GM23338 (cell line): ENCODE data around the gene ABCC1. TPM values are rescaled to one million over a fixed set of nuclear protein-coding genes. Genes with fewer than 3 reads are reported as not detected.

Experiments used
- ATAC-seq: fragments of 200-7000 bp; cut with Tn5 transposase; 3 replicates; pipeline ENCODE4 v1.9.1; 2020
- DNase-seq: peaks from one replicate; pipeline ENCODE4 v3.0.0-alpha.2; 2015; ENCODE audit warnings: low spot score
- H2AFZ ChIP-seq: fragments of 200-600 bp; sonication (generic); 2 replicates; pipeline ENCODE4 v1.8.0; 2016; ENCODE audit warnings: antibody characterized with exemption, mild to moderate bottlenecking, moderate library complexity
- H3F3A ChIP-seq: fragments of 200-600 bp; sonication (generic); replicated peaks from 2 replicates; pipeline ENCODE4 v1.8.0; 2017; ENCODE audit warnings: antibody characterized with exemption, mixed run types, low read depth
- H3K27ac ChIP-seq: fragments of 200-600 bp; sonication (generic); 2 replicates; pipeline ENCODE4 v1.6.1; 2016; ENCODE audit warnings: low read depth
- H3K27me3 ChIP-seq: fragments of 200-600 bp; sonication (generic); 2 replicates; pipeline ENCODE4 v1.8.0; 2016; ENCODE audit warnings: mild to moderate bottlenecking, mixed run types, moderate library complexity; ENCODE audit not compliant: insufficient read depth
- H3K36me3 ChIP-seq: fragments of 200-600 bp; sonication (generic); 2 replicates; pipeline ENCODE4 v1.8.0; 2016; ENCODE audit warnings: mild to moderate bottlenecking; ENCODE audit not compliant: insufficient read depth
- H3K4me1 ChIP-seq: fragments of 200-600 bp; sonication (generic); 2 replicates; pipeline ENCODE4 v1.8.0; 2016; ENCODE audit warnings: mild to moderate bottlenecking, moderate library complexity; ENCODE audit not compliant: insufficient read depth
- H3K4me2 ChIP-seq: fragments of 200-600 bp; sonication (generic); 2 replicates; pipeline ENCODE4 v1.7.1; 2017; ENCODE audit warnings: mixed run types
- H3K4me3 ChIP-seq: fragments of 200-600 bp; sonication (generic); 2 replicates; pipeline ENCODE4 v1.6.1; 2016; ENCODE audit warnings: mixed run types
- H3K79me2 ChIP-seq: fragments of 200-600 bp; sonication (generic); replicated peaks from 2 replicates; pipeline ENCODE4 v1.8.0; 2017; ENCODE audit warnings: mild to moderate bottlenecking; ENCODE audit not compliant: insufficient read depth
- H3K9me2 ChIP-seq: fragments of 200-600 bp; sonication (generic); 2 replicates; pipeline ENCODE4 v1.8.0; 2017; ENCODE audit not compliant: insufficient read depth
- H4K20me1 ChIP-seq: fragments of 200-600 bp; sonication (generic); replicated peaks from 2 replicates; pipeline ENCODE4 v1.8.0; 2017; ENCODE audit warnings: mild to moderate bottlenecking; ENCODE audit not compliant: insufficient read depth
- H3K27ac Mint-ChIP-seq: 2 replicates; pipeline ENCODE4 v1.8.0; 2020; ENCODE audit warnings: inconsistent platforms, mild to moderate bottlenecking, moderate library complexity, mixed read lengths
- H3K27me3 Mint-ChIP-seq: 3 replicates; pipeline ENCODE4 v1.8.0; 2022; ENCODE audit warnings: low read depth, mild to moderate bottlenecking, moderate library complexity, mixed read lengths, inconsistent platforms; ENCODE audit not compliant: insufficient read depth, poor library complexity
- H3K36me3 Mint-ChIP-seq: 3 replicates; pipeline ENCODE4 v1.8.0; 2021; ENCODE audit warnings: low read depth, mild to moderate bottlenecking, inconsistent platforms, moderate library complexity, mixed read lengths
- H3K4me1 Mint-ChIP-seq: 3 replicates; pipeline ENCODE4 v1.8.0; 2020; ENCODE audit warnings: mild to moderate bottlenecking, inconsistent platforms, mixed read lengths
- H3K4me3 Mint-ChIP-seq: 3 replicates; pipeline ENCODE4 v1.8.0; 2021; ENCODE audit warnings: moderate library complexity, mild to moderate bottlenecking, inconsistent platforms, mixed read lengths
- H3K9me3 Mint-ChIP-seq: 3 replicates; pipeline ENCODE4 v1.8.0; 2020; ENCODE audit warnings: moderate library complexity, mild to moderate bottlenecking, inconsistent platforms, mixed read lengths
- CREB1 ChIP-seq: fragments of 250-450 bp; sonication (Bioruptor Pico); IDR thresholded peaks from 2 replicates; pipeline ENCODE4 v1.5.0; 2020; ENCODE audit warnings: low read depth, mild to moderate bottlenecking, moderate library complexity
- EZH2 ChIP-seq: fragments of 200-600 bp; sonication (generic); IDR thresholded peaks from one replicate; pipeline ENCODE4 v1.8.0; 2017; ENCODE audit warnings: antibody characterized with exemption, mild to moderate bottlenecking, low read depth; ENCODE audit not compliant: unreplicated experiment
- EZH2phosphoT487 ChIP-seq: fragments of 200-600 bp; sonication (generic); IDR thresholded peaks from one replicate; pipeline ENCODE4 v1.8.1; 2018; ENCODE audit warnings: antibody characterized with exemption; ENCODE audit not compliant: unreplicated experiment
- JUNB ChIP-seq: IDR thresholded peaks from one replicate; pipeline ENCODE4 v1.6.1; 2016; ENCODE audit warnings: antibody characterized with exemption; ENCODE audit not compliant: unreplicated experiment
- NANOG ChIP-seq: IDR thresholded peaks from 2 replicates; pipeline ENCODE4 v1.6.1; 2016; ENCODE audit warnings: antibody characterized with exemption, borderline replicate concordance
- POLR2AphosphoS5 ChIP-seq: IDR thresholded peaks from 2 replicates; pipeline ENCODE4 v1.6.1; 2016; ENCODE audit warnings: antibody characterized with exemption, low read depth
- STAT1 ChIP-seq: IDR thresholded peaks from one replicate; pipeline ENCODE4 v1.6.1; 2016; ENCODE audit warnings: antibody characterized with exemption; ENCODE audit not compliant: unreplicated experiment
- ZNF114 ChIP-seq: fragments of 250-450 bp; sonication (Bioruptor Pico); IDR thresholded peaks from 2 replicates; pipeline ENCODE4 v1.5.0; 2020; ENCODE audit warnings: mild to moderate bottlenecking, moderate library complexity
- ZNF331 ChIP-seq: fragments of 250-450 bp; sonication (Bioruptor Pico); IDR thresholded peaks from 2 replicates; pipeline ENCODE4 v1.5.0; 2020; ENCODE audit warnings: low read depth, mild to moderate bottlenecking, moderate library complexity
- polyA plus RNA-seq: library from polyadenylated mRNA; unstranded; fragments of >200 nt; fragmentation: Nextera tagmentation; extraction: Ambion mirVana; gene quantifications from 2 replicates; pipeline ENCODE4 v1.2.1, GENCODE V29; 2016
- total RNA-seq: library from RNA; depleted of rRNA; stranded (reverse); fragments of >200 nt; shearing (Covaris generic); gene quantifications from 2 replicates; pipeline ENCODE4 v1.2.3, GENCODE V29; 2014
- TF ChIP-seq, protein P1 (sequence below): IDR thresholded peaks from one replicate; pipeline ENCODE4 v1.6.1; 2018; ENCODE audit warnings: antibody characterized with exemption; ENCODE audit not compliant: unreplicated experiment
- TF ChIP-seq, protein P2 (sequence below): IDR thresholded peaks from 2 replicates; pipeline ENCODE4 v1.6.1; 2016; ENCODE audit warnings: antibody characterized with exemption
- TF ChIP-seq, protein P3 (sequence below), 2 experiments: fragments of 200-600 bp in 1 of 2; sonication (generic) in 1 of 2; conservative IDR thresholded peaks; 2 replicates each; pipeline versions ENCODE4 v1.5.1 to v1.6.1; 2016 to 2017; ENCODE audit warnings: antibody characterized with exemption in 2 of 2, low read depth in 2 of 2, mild to moderate bottlenecking in 2 of 2, moderate library complexity in 1 of 2
- TF ChIP-seq, protein P4 (sequence below): fragments of 250-450 bp; sonication (Bioruptor Pico); IDR thresholded peaks from 2 replicates; pipeline ENCODE4 v1.5.0; 2020; ENCODE audit warnings: mild to moderate bottlenecking, moderate library complexity

Gene ABCC1
- total and polyA plus RNA-seq, 2 experiments from 2014 or later, result 11.0 to 46.6 TPM

DNA sequence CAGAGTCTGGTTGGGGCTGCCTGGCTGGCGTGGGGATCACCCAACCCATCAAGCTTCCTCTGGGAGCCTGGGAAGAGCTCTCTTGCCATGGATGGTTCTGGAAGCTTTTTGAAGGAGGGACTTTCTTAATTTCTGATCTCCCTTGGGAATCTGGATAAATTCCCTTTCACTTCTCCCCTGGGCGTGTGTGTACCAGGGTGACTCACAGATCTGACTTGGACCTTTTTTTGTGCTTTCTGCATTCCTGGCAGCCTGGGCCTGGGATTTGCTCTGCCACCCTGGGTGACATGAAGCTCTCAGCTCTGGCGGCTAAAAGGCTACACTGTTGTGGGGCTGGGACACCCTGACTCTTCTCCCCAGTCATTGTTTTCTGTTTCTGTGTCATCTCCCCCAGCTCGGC, 70.1 kb downstream of the ABCC1 start:
- H3K27ac Mint-ChIP-seq, result no peak overlapping the region
- no peak overlapping the region for H3K27ac ChIP-seq
- H3F3A ChIP-seq, result no peaks in the 10 kb centered on the region
- H3K36me3 ChIP-seq, result peaks cover 7% of the 10 kb centered on the region
- no peak for DNase-seq
- H3K4me3 Mint-ChIP-seq, result no peak overlapping the region
- no peak overlapping the region for H2AFZ ChIP-seq
- H3K9me3 Mint-ChIP-seq, result no peaks in the 10 kb centered on the region
- H3K4me3 ChIP-seq, result no peak overlapping the region
- H3K27me3 ChIP-seq, result no peaks in the 10 kb centered on the region
- ATAC-seq, result no peak
- H3K9me2 ChIP-seq, result no peaks in the 10 kb centered on the region
- peaks cover 69% of the 10 kb centered on the region for H3K36me3 Mint-ChIP-seq
- no peak for TF ChIP-seq EZH2
- no peak for TF ChIP-seq ZNF331 (CRISPR knock-in tag)
- TF ChIP-seq, protein P1, sequence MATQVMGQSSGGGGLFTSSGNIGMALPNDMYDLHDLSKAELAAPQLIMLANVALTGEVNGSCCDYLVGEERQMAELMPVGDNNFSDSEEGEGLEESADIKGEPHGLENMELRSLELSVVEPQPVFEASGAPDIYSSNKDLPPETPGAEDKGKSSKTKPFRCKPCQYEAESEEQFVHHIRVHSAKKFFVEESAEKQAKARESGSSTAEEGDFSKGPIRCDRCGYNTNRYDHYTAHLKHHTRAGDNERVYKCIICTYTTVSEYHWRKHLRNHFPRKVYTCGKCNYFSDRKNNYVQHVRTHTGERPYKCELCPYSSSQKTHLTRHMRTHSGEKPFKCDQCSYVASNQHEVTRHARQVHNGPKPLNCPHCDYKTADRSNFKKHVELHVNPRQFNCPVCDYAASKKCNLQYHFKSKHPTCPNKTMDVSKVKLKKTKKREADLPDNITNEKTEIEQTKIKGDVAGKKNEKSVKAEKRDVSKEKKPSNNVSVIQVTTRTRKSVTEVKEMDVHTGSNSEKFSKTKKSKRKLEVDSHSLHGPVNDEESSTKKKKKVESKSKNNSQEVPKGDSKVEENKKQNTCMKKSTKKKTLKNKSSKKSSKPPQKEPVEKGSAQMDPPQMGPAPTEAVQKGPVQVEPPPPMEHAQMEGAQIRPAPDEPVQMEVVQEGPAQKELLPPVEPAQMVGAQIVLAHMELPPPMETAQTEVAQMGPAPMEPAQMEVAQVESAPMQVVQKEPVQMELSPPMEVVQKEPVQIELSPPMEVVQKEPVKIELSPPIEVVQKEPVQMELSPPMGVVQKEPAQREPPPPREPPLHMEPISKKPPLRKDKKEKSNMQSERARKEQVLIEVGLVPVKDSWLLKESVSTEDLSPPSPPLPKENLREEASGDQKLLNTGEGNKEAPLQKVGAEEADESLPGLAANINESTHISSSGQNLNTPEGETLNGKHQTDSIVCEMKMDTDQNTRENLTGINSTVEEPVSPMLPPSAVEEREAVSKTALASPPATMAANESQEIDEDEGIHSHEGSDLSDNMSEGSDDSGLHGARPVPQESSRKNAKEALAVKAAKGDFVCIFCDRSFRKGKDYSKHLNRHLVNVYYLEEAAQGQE, result no peak
- no peak for TF ChIP-seq ZNF114 (CRISPR knock-in tag)
- TF ChIP-seq, protein P2, sequence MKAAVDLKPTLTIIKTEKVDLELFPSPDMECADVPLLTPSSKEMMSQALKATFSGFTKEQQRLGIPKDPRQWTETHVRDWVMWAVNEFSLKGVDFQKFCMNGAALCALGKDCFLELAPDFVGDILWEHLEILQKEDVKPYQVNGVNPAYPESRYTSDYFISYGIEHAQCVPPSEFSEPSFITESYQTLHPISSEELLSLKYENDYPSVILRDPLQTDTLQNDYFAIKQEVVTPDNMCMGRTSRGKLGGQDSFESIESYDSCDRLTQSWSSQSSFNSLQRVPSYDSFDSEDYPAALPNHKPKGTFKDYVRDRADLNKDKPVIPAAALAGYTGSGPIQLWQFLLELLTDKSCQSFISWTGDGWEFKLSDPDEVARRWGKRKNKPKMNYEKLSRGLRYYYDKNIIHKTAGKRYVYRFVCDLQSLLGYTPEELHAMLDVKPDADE, result no peak
- TF ChIP-seq, protein P3, sequence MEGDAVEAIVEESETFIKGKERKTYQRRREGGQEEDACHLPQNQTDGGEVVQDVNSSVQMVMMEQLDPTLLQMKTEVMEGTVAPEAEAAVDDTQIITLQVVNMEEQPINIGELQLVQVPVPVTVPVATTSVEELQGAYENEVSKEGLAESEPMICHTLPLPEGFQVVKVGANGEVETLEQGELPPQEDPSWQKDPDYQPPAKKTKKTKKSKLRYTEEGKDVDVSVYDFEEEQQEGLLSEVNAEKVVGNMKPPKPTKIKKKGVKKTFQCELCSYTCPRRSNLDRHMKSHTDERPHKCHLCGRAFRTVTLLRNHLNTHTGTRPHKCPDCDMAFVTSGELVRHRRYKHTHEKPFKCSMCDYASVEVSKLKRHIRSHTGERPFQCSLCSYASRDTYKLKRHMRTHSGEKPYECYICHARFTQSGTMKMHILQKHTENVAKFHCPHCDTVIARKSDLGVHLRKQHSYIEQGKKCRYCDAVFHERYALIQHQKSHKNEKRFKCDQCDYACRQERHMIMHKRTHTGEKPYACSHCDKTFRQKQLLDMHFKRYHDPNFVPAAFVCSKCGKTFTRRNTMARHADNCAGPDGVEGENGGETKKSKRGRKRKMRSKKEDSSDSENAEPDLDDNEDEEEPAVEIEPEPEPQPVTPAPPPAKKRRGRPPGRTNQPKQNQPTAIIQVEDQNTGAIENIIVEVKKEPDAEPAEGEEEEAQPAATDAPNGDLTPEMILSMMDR (conservative IDR thresholded peaks at IDR 0.05; ENCODE audit: low read depth in 2 of 2), result no peak
- TF ChIP-seq STAT1, result no peak
- TF ChIP-seq, protein P4, sequence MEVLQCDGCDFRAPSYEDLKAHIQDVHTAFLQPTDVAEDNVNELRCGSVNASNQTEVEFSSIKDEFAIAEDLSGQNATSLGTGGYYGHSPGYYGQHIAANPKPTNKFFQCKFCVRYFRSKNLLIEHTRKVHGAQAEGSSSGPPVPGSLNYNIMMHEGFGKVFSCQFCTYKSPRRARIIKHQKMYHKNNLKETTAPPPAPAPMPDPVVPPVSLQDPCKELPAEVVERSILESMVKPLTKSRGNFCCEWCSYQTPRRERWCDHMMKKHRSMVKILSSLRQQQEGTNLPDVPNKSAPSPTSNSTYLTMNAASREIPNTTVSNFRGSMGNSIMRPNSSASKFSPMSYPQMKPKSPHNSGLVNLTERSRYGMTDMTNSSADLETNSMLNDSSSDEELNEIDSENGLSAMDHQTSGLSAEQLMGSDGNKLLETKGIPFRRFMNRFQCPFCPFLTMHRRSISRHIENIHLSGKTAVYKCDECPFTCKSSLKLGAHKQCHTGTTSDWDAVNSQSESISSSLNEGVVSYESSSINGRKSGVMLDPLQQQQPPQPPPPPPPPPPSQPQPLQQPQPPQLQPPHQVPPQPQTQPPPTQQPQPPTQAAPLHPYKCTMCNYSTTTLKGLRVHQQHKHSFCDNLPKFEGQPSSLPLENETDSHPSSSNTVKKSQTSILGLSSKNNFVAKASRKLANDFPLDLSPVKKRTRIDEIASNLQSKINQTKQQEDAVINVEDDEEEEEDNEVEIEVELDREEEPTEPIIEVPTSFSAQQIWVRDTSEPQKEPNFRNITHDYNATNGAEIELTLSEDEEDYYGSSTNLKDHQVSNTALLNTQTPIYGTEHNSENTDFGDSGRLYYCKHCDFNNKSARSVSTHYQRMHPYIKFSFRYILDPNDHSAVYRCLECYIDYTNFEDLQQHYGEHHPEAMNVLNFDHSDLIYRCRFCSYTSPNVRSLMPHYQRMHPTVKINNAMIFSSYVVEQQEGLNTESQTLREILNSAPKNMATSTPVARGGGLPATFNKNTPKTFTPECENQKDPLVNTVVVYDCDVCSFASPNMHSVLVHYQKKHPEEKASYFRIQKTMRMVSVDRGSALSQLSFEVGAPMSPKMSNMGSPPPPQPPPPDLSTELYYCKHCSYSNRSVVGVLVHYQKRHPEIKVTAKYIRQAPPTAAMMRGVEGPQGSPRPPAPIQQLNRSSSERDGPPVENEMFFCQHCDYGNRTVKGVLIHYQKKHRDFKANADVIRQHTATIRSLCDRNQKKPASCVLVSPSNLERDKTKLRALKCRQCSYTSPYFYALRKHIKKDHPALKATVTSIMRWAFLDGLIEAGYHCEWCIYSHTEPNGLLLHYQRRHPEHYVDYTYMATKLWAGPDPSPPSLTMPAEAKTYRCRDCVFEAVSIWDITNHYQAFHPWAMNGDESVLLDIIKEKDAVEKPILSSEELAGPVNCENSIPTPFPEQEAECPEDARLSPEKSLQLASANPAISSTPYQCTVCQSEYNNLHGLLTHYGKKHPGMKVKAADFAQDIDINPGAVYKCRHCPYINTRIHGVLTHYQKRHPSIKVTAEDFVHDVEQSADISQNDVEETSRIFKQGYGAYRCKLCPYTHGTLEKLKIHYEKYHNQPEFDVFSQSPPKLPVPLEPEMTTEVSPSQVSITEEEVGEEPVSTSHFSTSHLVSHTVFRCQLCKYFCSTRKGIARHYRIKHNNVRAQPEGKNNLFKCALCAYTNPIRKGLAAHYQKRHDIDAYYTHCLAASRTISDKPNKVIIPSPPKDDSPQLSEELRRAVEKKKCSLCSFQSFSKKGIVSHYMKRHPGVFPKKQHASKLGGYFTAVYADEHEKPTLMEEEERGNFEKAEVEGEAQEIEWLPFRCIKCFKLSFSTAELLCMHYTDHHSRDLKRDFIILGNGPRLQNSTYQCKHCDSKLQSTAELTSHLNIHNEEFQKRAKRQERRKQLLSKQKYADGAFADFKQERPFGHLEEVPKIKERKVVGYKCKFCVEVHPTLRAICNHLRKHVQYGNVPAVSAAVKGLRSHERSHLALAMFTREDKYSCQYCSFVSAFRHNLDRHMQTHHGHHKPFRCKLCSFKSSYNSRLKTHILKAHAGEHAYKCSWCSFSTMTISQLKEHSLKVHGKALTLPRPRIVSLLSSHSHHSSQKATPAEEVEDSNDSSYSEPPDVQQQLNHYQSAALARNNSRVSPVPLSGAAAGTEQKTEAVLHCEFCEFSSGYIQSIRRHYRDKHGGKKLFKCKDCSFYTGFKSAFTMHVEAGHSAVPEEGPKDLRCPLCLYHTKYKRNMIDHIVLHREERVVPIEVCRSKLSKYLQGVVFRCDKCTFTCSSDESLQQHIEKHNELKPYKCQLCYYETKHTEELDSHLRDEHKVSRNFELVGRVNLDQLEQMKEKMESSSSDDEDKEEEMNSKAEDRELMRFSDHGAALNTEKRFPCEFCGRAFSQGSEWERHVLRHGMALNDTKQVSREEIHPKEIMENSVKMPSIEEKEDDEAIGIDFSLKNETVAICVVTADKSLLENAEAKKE (CRISPR knock-in tag), result no peak
- TF ChIP-seq CREB1, result no peak
- no peak for TF ChIP-seq POLR2AphosphoS5
- TF ChIP-seq EZH2phosphoT487, result no peak
- TF ChIP-seq JUNB, result no peak
- TF ChIP-seq NANOG, result no peak
- no peak overlapping the region for H3K4me2 ChIP-seq
- H3K27me3 Mint-ChIP-seq, result peaks cover 10% of the 10 kb centered on the region
- peaks cover 3% of the 10 kb centered on the region; the same call in 1 of the 2 replicates for H3K79me2 ChIP-seq
- peaks cover 16% of the 10 kb centered on the region for H4K20me1 ChIP-seq
- H3K4me1 ChIP-seq, result no peaks in the 10 kb centered on the region
- H3K4me1 Mint-ChIP-seq, result peaks cover 2% of the 10 kb centered on the region; the same call in 1 of the 3 replicates
